SK-N-SH treated with all-trans-retinoic acid at 6 μM for 48 hours (cell line): Measurements from ENCODE around the gene MB21D2.

ENCODE experiments used
- ISL1 ChIP-seq: fragments of 250-450 bp; sonication (Bioruptor Pico); IDR thresholded peaks from 2 replicates; pipeline ENCODE4 v2.1.2; 2022; ENCODE audit warnings: mild to moderate bottlenecking, moderate library complexity
- RARB ChIP-seq: fragments of 250-450 bp; sonication (Bioruptor Pico); IDR thresholded peaks from 2 replicates; pipeline ENCODE4 v1.8.0; 2021; ENCODE audit warnings: mild to moderate bottlenecking, moderate library complexity
- SNAI2 ChIP-seq: fragments of 250-450 bp; sonication (Bioruptor Pico); IDR thresholded peaks from 2 replicates; pipeline ENCODE4 v1.5.0; 2020; ENCODE audit warnings: mild to moderate bottlenecking, moderate library complexity
- TF ChIP-seq, protein P1 (sequence below): fragments of 250-450 bp; sonication (Bioruptor Pico); IDR thresholded peaks from 2 replicates; pipeline ENCODE4 v1.5.1; 2020; ENCODE audit warnings: low read depth, mild to moderate bottlenecking, moderate library complexity

DNA sequence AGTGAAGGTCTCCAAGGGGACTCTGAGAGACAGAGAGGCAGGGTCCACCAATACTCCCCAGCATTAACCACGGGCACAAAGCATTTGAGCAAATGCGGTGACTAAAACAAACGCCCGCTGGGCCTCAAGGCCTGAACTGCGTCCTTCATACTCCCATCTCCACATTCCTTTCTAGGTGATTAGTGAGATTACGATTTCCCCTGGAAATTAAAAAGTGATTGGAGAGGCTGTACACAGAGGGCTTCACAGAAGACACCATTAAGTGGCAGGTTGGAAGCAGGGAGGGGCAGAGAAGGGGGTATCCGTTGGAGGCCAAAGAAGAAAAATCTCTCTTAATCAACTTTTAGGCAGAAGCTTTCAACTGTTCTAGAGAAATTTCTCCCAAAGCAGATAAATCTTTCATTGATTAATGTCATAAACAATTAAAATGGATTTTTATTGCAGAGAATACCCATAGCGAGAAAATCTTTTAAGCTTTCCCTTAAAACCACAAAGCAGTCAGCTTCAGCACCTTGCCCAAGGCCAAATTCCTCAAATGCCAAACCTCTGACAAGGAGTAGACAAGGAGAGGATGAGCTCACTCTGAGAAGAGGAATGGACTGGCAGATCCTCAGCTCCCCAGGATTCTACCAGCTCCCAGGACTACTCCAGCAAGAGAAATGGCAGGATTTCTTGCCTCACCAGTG is 38.2 kb downstream of the MB21D2 start:
- TF ChIP-seq RARB (CRISPR knock-in tag) (no peak), SNAI2 (CRISPR knock-in tag) (peak; percentile 37; the same call in 1 of the 2 replicates), ISL1 (CRISPR knock-in tag) (peak; percentile 96)
- TF ChIP-seq, protein P1, sequence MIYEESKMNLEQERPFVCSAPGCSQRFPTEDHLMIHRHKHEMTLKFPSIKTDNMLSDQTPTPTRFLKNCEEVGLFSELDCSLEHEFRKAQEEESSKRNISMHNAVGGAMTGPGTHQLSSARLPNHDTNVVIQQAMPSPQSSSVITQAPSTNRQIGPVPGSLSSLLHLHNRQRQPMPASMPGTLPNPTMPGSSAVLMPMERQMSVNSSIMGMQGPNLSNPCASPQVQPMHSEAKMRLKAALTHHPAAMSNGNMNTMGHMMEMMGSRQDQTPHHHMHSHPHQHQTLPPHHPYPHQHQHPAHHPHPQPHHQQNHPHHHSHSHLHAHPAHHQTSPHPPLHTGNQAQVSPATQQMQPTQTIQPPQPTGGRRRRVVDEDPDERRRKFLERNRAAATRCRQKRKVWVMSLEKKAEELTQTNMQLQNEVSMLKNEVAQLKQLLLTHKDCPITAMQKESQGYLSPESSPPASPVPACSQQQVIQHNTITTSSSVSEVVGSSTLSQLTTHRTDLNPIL (CRISPR knock-in tag) = peak; percentile 97
